B cell (primary cell): ENCODE results near the gene MVB12B.

Experiments used
- EZH2 ChIP-seq: IDR thresholded peaks from 2 replicates; pipeline ENCODE4 v1.6.1; 2012; ENCODE audit warnings: borderline replicate concordance, low read depth, mild to moderate bottlenecking, moderate library complexity, low read length; ENCODE audit not compliant: insufficient read depth, poor library complexity, severe bottlenecking
- TF ChIP-seq, protein P1 (sequence below): fragments of 200-600 bp; IDR thresholded peaks from one replicate; pipeline ENCODE4 v1.8.0; 2022; ENCODE audit warnings: antibody characterized with exemption, mild to moderate bottlenecking

GRCh38 chr9:126306071-126306647 lies 20.5 kb upstream of the MVB12B start:
- no peak for TF ChIP-seq EZH2
- TF ChIP-seq, protein P1, sequence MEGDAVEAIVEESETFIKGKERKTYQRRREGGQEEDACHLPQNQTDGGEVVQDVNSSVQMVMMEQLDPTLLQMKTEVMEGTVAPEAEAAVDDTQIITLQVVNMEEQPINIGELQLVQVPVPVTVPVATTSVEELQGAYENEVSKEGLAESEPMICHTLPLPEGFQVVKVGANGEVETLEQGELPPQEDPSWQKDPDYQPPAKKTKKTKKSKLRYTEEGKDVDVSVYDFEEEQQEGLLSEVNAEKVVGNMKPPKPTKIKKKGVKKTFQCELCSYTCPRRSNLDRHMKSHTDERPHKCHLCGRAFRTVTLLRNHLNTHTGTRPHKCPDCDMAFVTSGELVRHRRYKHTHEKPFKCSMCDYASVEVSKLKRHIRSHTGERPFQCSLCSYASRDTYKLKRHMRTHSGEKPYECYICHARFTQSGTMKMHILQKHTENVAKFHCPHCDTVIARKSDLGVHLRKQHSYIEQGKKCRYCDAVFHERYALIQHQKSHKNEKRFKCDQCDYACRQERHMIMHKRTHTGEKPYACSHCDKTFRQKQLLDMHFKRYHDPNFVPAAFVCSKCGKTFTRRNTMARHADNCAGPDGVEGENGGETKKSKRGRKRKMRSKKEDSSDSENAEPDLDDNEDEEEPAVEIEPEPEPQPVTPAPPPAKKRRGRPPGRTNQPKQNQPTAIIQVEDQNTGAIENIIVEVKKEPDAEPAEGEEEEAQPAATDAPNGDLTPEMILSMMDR = no peak
